ENCODE data around the gene GPR89B. TPM values are rescaled to one million over a fixed set of nuclear protein-coding genes. Genes with fewer than 3 reads are reported as not detected.

The GPR89B gene
- total RNA-seq, 4 donors from 2014 or later, result 9.5 to 20.8 (median 10.4) TPM

DNA sequence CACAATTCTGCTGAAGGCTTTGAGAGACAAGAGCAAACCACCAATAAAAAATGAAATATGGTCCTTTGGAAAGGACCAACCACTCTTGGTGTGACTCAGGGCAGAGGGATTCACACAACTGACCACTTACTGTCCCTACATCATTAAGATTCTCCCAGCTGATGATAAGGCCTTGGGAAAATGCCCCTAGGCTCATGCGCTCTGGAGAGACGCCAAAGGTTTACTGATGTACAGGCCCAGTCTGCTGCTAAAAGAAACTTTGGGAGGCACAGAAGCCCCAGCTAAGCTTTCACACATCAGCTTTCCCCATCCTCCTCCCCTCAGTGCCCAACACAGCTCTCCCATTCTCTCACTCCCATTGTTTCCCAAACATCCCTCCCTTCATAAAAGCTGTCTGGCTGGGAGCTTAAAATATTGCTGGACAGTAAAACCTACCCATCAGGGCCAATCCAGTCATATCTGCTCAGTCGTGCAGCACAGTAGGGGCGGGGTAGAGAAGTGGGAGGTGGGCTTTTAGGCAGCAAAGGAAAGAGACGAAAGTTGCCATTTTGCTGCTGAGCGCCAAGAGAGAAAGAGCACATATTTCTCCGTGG is 25.9 kb upstream of the GPR89B start, which contains the start of gene GJA8:
GJA8 (plus strand) TSS at position 543 of the 593 bp plus-strand sequence. CDS start 5,161 bp downstream, outside the sequence.
- no peaks in the 10 kb centered on the region for H3K9me3 ChIP-seq
- TF ChIP-seq, protein P1, sequence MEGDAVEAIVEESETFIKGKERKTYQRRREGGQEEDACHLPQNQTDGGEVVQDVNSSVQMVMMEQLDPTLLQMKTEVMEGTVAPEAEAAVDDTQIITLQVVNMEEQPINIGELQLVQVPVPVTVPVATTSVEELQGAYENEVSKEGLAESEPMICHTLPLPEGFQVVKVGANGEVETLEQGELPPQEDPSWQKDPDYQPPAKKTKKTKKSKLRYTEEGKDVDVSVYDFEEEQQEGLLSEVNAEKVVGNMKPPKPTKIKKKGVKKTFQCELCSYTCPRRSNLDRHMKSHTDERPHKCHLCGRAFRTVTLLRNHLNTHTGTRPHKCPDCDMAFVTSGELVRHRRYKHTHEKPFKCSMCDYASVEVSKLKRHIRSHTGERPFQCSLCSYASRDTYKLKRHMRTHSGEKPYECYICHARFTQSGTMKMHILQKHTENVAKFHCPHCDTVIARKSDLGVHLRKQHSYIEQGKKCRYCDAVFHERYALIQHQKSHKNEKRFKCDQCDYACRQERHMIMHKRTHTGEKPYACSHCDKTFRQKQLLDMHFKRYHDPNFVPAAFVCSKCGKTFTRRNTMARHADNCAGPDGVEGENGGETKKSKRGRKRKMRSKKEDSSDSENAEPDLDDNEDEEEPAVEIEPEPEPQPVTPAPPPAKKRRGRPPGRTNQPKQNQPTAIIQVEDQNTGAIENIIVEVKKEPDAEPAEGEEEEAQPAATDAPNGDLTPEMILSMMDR (IDR thresholded peaks at IDR 0.05), result no peak
- intact Hi-C loops (cut with DNase I), result no loop called here
- no peak within 1 kb of the TSS for H3K27ac ChIP-seq (replicated peaks in 1 of 4)
- H3K4me3 ChIP-seq, result no peak within 1 kb of the TSS
- peaks cover 0 to 4% (median 0%) of the 10 kb centered on the region in 4 donors for H3K27me3 ChIP-seq
- no peaks in the 10 kb centered on the region for H3K36me3 ChIP-seq
- WGBS, result 81% methylated on average over 7 of the region's 7 CpGs
- DNase-seq (ENCODE audit: extremely low spot score), result peak; percentile 60
- H3K4me1 ChIP-seq, result peaks cover 0 to 2% (median under 1%) of the 10 kb centered on the region in 4 donors

DNA sequence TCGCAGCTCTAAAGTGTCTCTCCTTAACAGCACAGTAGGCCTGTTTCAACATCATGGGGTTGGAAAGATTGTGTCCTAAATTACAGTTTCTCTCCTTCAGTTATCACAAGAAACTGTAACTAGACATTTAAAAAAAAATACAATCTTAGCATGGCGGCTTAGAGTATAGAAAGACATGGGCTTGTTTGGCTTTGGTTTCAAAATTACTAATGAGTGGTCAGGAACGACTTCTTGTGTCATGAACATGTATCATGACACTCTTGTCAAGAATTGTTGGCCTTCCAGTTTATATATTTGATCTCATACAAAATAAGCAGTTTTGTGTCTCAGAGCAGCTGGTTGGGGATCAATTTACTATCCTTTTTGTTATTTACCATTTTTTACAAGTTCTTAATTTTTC is 23.5 kb upstream of the GPR89B start:
- no peaks in the 10 kb centered on the region for H3K4me1 ChIP-seq
- WGBS, result 79% methylated on average over 3 of the region's 3 CpGs
- no peak for DNase-seq (ENCODE audit: extremely low spot score)
- no peaks in the 10 kb centered on the region for H3K9me3 ChIP-seq
- intact Hi-C loops (cut with DNase I), result no loop called here
- no peaks in the 10 kb centered on the region for H3K27me3 ChIP-seq
- TF ChIP-seq, protein P1 (IDR thresholded peaks at IDR 0.05), result no peak
- TF ChIP-seq POLR2A (IDR thresholded peaks at IDR 0.05; ENCODE audit: low read depth) (no peak), POLR2AphosphoS5 (IDR thresholded peaks at IDR 0.05) (no peak), EP300 (IDR thresholded peaks at IDR 0.05) (no peak)
- no peak overlapping the region for H3K27ac ChIP-seq (replicated peaks in 1 of 4)
- H3K4me3 ChIP-seq, result no peak overlapping the region
- H3K36me3 ChIP-seq, result no peaks in the 10 kb centered on the region

DNA sequence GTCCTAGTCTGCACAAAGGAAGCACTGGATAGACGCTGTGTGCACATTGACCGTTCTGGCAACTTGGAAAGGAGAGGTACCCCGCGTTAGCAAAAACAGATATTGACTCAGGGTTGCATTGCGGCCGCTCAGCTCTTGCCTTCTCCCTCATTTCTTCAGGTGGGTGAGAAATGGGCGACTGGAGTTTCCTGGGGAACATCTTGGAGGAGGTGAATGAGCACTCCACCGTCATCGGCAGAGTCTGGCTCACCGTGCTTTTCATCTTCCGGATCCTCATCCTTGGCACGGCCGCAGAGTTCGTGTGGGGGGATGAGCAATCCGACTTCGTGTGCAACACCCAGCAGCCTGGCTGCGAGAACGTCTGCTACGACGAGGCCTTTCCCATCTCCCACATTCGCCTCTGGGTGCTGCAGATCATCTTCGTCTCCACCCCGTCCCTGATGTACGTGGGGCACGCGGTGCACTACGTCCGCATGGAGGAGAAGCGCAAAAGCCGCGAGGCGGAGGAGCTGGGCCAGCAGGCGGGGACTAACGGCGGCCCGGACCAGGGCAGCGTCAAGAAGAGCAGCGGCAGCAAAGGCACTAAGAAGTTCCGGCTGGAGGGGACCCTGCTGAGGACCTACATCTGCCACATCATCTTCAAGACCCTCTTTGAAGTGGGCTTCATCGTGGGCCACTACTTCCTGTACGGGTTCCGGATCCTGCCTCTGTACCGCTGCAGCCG is 20.3 kb upstream of the GPR89B start:
- intact Hi-C loops (cut with DNase I), result no loop called here
- Histone ChIP-seq H3K4me1 (no peaks in the 10 kb centered on the region), H3K27me3 (no peaks in the 10 kb centered on the region), H3K27ac (replicated peaks in 1 of 4) (no peak overlapping the region), H3K9me3 (no peaks in the 10 kb centered on the region), H3K4me3 (no peak overlapping the region), H3K36me3 (no peaks in the 10 kb centered on the region)
- 96% methylated on average over 41 of the region's 44 CpGs for WGBS
- peak; percentile 60 for DNase-seq (ENCODE audit: extremely low spot score)
- TF ChIP-seq POLR2AphosphoS5 (IDR thresholded peaks at IDR 0.05), result no peak
- no peak for TF ChIP-seq POLR2A (IDR thresholded peaks at IDR 0.05; ENCODE audit: low read depth)
- TF ChIP-seq EP300 (IDR thresholded peaks at IDR 0.05), result no peak
- TF ChIP-seq, protein P1 (IDR thresholded peaks at IDR 0.05), result no peak

DNA sequence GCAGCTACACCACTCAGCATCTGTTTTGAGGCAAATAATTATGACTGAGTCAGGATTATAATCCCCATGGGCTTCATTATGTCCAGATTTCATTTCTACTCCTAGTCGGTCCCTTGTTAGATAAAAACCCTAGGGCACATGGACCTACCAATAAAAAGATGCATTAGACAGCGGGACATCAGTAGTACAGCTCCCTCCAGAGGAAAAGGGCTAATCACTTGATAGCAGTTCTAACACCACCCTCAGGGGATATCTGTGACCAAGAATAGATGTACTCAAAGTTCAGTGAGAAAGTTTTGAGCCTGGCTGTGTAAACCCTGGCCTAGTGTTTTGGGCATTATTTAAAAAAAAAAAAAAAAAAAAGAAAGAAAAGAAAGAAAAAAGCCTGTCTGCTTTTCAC is 15.7 kb upstream of the GPR89B start:
- Histone ChIP-seq H3K27me3 (no peaks in the 10 kb centered on the region), H3K4me3 (no peak overlapping the region), H3K36me3 (no peaks in the 10 kb centered on the region), H3K27ac (replicated peaks in 1 of 4) (no peak overlapping the region), H3K4me1 (no peaks in the 10 kb centered on the region), H3K9me3 (no peaks in the 10 kb centered on the region)
- DNase-seq (ENCODE audit: extremely low spot score), result peak; percentile 34
- intact Hi-C loops (cut with DNase I), result no loop called here
- TF ChIP-seq POLR2A (IDR thresholded peaks at IDR 0.05; ENCODE audit: low read depth), result no peak
- no peak for TF ChIP-seq EP300 (IDR thresholded peaks at IDR 0.05)
- no peak for TF ChIP-seq POLR2AphosphoS5 (IDR thresholded peaks at IDR 0.05)
- TF ChIP-seq, protein P1 (IDR thresholded peaks at IDR 0.05), result no peak
- 93% methylated on average over 2 of the region's 2 CpGs for WGBS

Data from esophagus muscularis mucosa (tissue), 4 donors.